HFF-Myc (cell line): Measurements from ENCODE around the gene SSX2IP.

Experiments
- DNase-seq: peaks from one replicate; pipeline ENCODE4 v3.0.0-alpha.2; 2011; ENCODE audit warnings: low read depth; ENCODE audit errors: extremely low read depth
- H3K4me3 ChIP-seq: replicated peaks from 2 replicates; pipeline ENCODE4 v1.5.1; 2011; ENCODE audit warnings: low read depth, mild to moderate bottlenecking, control low read depth, low read length
- TF ChIP-seq, protein P1 (sequence below): IDR thresholded peaks from 2 replicates; pipeline ENCODE4 v1.5.1; 2012; ENCODE audit warnings: mild to moderate bottlenecking, low read depth, low read length, control low read depth; ENCODE audit errors: missing control alignments

Gene SSX2IP

DNA sequence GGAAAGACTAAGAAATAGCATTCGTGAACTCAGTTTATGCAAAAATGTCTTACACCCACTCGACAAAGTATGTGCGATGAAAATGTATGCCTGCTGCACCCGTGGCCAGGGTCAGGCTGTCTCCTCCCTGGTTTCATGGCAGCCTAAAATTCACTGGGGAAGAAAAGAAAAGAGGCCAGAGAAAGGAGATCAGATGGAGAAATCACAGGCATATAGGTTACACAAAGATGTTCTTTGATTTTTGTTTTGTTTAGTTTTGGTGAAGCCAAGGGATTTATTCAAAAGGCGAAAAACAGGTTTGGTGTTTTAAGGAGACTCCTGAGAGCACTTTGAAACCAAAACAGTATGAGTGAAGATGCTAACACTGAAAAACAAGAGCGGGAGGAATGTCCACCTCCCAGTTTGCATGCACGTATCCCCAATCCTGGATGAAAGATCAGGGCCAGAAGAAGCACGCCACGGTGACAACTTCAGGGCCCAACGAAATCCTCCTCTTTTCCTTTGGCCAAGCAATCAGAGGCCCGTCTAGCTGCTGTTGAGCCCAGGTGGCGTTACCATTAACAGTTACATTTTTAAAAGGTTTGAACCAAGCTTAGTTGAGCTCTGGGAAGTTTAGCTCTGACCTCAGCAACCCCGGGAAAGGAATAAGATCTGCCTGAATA, 992 bp upstream of the SSX2IP start:
- TF ChIP-seq, protein P1, sequence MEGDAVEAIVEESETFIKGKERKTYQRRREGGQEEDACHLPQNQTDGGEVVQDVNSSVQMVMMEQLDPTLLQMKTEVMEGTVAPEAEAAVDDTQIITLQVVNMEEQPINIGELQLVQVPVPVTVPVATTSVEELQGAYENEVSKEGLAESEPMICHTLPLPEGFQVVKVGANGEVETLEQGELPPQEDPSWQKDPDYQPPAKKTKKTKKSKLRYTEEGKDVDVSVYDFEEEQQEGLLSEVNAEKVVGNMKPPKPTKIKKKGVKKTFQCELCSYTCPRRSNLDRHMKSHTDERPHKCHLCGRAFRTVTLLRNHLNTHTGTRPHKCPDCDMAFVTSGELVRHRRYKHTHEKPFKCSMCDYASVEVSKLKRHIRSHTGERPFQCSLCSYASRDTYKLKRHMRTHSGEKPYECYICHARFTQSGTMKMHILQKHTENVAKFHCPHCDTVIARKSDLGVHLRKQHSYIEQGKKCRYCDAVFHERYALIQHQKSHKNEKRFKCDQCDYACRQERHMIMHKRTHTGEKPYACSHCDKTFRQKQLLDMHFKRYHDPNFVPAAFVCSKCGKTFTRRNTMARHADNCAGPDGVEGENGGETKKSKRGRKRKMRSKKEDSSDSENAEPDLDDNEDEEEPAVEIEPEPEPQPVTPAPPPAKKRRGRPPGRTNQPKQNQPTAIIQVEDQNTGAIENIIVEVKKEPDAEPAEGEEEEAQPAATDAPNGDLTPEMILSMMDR: no peak
- peak overlapping the region; percentile 63 for H3K4me3 ChIP-seq
- no peak for DNase-seq

DNA sequence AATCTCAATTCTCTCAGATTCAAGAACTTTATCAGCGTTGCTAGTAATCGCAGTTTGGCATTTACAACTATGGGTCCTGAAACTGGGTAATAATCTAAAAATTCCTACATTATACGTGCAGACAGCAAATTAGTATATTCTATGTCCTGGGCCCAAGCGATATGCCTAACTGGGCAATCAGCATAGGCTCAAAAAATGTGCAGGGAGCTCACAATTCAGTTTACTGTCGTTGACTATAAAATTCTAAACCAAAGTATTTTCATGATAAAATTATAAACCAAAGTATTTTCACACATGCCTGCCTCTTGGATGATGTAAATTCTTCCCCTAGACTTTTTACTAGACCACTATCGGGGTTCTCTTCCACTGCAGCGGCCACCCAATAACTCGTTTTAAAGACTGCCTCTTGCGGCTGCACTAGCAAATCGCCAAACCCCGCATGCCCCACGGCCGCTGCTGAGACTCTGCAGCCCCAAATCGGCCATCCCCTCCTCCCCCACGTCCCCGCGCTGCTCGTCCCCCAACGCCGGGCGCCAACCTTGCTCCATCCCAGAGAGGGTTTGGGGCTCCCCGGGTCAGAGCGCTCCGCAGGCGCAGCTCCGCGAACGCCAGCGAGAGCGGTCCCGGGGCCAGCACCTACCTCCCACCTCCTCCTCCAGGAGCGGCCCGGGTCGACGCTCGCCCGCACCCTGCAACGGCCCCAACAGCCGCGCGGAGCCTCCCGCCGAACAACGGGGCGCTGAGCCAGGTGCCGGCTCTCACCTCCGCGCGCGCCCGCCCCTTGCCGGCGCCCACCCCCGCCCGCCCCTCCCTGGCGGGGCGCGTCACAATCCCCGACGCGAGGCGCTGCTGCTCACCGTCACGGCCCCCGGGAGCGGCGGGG, 506 bp downstream of the SSX2IP start:
- no peak for DNase-seq
- peak overlapping the region; percentile 63 for H3K4me3 ChIP-seq
- TF ChIP-seq, protein P1: no peak

DNA sequence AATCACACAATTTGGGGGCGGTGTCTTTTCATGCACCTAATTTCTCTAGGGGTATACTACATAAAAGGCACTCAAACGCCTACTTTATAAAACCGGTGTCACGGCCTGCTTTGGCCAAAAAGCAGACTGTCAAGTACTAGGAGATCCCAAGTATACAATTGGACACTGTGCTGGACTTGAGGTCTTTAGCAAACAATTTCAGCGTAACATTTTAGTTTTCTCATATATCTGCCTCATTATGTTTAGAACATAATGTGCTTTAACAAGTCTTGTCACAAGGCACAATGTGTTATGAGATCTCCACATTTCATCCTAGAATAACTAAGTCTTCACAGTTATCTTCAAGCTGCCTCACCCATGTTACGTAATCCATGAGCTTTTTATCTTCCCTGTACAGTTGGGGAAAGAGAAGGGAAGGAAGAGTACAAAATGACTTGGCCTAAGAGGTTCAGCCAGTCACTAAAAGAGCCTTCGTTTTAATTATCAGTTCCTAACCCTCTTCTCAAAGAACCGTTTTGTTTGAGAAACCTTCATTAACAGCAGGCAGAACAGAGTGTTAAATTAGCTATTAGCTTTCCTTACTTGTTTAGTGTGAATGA, 1.7 kb downstream of the SSX2IP start:
- DNase-seq: no peak
- H3K4me3 ChIP-seq: peak overlapping the region; percentile 63
- TF ChIP-seq, protein P1: no peak

DNA sequence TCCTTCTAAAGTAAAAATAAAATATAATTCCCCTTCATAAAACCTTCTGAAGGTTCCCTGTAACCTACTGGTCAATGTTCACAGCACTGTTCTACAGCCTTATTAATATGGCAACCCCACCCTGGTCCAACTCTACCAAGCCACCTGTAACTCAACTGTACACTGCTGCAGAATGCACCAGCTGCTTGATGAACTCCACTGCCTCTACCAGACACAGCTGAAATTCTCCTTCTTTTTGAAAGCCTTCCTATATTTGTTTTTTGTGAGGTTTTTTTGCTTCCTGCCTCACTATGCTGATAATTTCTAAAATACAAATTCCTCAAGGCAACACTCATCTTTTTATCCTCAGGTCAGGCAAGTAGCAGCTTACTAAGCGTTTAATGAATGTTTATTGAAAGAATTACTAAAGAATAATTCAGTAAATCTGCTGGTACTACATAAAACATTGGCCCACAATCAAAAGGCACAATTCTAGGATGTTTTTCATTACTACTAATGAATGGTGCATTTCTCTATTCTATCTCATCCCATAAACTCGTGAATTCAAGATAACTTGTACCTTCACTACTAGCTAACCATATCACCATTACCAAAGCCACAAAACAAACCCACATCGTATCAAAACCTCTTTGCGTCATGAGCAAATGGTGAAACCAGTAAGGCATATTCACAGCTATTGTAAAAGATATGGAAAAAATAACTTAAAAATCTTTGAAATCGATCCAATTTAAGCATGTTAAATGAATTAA, 2.4 kb downstream of the SSX2IP start:
- DNase-seq: no peak
- peak overlapping the region; percentile 63 for H3K4me3 ChIP-seq
- TF ChIP-seq, protein P1: no peak

DNA sequence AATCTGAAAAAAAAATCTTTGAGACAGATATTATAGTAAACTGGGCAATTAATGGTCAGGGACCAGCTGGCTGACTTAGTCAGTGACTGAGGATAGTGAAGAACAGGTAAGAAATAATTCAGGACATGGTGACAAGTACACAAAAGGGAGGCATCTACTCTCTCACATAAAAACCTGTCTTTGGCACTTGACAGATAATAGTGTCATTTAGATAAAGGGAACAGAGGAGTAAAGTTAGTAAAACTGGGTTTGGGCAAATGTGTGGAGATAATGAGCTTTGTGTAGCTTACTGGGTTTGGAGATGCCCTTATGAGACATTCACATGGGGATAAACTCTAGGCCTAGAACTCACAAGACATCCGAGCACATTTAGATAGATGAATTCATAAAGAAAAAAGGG, 4.0 kb downstream of the SSX2IP start:
- no peak overlapping the region for H3K4me3 ChIP-seq
- TF ChIP-seq, protein P1: no peak
- DNase-seq: no peak

DNA sequence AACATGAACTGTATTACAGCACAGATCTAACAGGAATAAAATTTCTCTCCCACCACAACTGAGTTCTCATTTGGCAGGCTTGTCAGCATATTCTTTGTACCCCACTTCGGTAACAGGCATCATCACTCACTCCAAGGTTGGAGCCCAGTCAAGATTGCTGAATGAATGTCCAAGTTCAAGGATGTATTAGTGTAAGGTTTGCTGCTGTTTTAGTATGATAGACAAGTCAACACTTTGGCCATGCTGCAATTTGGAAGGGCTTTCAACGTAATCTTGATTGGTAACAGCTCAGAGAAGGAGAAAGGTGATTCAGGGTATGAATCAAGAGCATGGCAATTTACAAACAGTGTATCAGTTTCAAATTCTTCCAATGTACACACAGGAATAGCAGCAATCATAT, 6.8 kb downstream of the SSX2IP start:
- no peak for DNase-seq
- TF ChIP-seq, protein P1: no peak
- no peak overlapping the region for H3K4me3 ChIP-seq
